Muscle of leg (tissue), 11 donors: ENCODE results near the gene SH3BP5. TPM values are rescaled to one million over a fixed set of nuclear protein-coding genes. Genes with fewer than 3 reads are reported as not detected.

Experiments
- DNase-seq: peaks from one replicate; pipeline ENCODE4 v3.0.0; 2013
- H3K27ac ChIP-seq: one replicate; pipeline ENCODE4 v1.5.1; 2013; ENCODE audit warnings: mild to moderate bottlenecking, low read length, control low read depth
- H3K27me3 ChIP-seq: one replicate; pipeline ENCODE4 v1.6.1; 2013; ENCODE audit warnings: low read length; ENCODE audit not compliant: control insufficient read depth, insufficient read depth
- H3K36me3 ChIP-seq: one replicate; pipeline ENCODE4 v1.6.1; 2013; ENCODE audit warnings: low read length; ENCODE audit not compliant: control insufficient read depth, insufficient read depth
- H3K4me1 ChIP-seq: one replicate; pipeline ENCODE4 v1.6.1; 2013; ENCODE audit warnings: low read length; ENCODE audit not compliant: control insufficient read depth, insufficient read depth
- H3K4me3 ChIP-seq: one replicate; pipeline ENCODE4 v1.5.1; 2013; ENCODE audit warnings: low read length, control low read depth
- H3K9me3 ChIP-seq: replicated peaks from 2 replicates; pipeline ENCODE4 v1.6.1; 2013; ENCODE audit warnings: low read depth, low read length; ENCODE audit not compliant: control insufficient read depth
- WGBS: methylation state at CpG from one replicate; pipeline ENCODE4 v1.1.5; 2013; ENCODE audit warnings: missing lambda C conversion rate; ENCODE audit not compliant: insufficient coverage; 5-methylcytosine and 5-hydroxymethylcytosine counted together
- polyA plus RNA-seq, 8 donors: library from polyadenylated mRNA; unstranded; fragments of 120-200 nt; gene quantifications; one replicate each; pipeline versions ENCODE4 v1.2.1 to v1.2.3, GENCODE V29; 2013; ENCODE audit warnings: inconsistent platforms in 1 of 8, low replicate concordance in 1 of 8; ENCODE audit not compliant: insufficient read length in 8 of 8, insufficient read depth in 1 of 8
- total RNA-seq: library from RNA; stranded (reverse); fragments of 120-200 nt; gene quantifications from one replicate; pipeline ENCODE4 v1.2.4, GENCODE V29; 2013

The SH3BP5 gene
- total and polyA plus RNA-seq, 9 donors: 23.7 to 48.4 (median 31.8) TPM

- H3K4me1 ChIP-seq: no peaks in the 10 kb centered on the region
- no peak overlapping the region for H3K27ac ChIP-seq
- no peaks in the 10 kb centered on the region for H3K9me3 ChIP-seq
- H3K4me3 ChIP-seq: no peak overlapping the region
- WGBS: 51% methylated on average over 3 of the region's 11 CpGs
- DNase-seq: no peak
- peaks cover 39% of the 10 kb centered on the region for H3K36me3 ChIP-seq
- no peaks in the 10 kb centered on the region for H3K27me3 ChIP-seq
These were observed 110.7 kb downstream of the SH3BP5 start for GRCh38 chr3:15221574-15222217.

GRCh38 chr3:15220661-15221060 is 111.7 kb downstream of the SH3BP5 start:
- DNase-seq: peak; percentile 20
- 100% methylated on average over 1 of the region's 2 CpGs for WGBS

GRCh38 chr3:15220056-15220455 is 112.3 kb downstream of the SH3BP5 start:
- H3K4me3 ChIP-seq: no peak overlapping the region
- H3K9me3 ChIP-seq: no peaks in the 10 kb centered on the region
- peaks cover 48% of the 10 kb centered on the region for H3K36me3 ChIP-seq
- H3K27ac ChIP-seq: no peak overlapping the region
- 94% methylated on average over 4 of the region's 8 CpGs for WGBS
- H3K27me3 ChIP-seq: no peaks in the 10 kb centered on the region
- H3K4me1 ChIP-seq: no peaks in the 10 kb centered on the region
- DNase-seq: no peak

More at GRCh38 chr3:15220661-15221060, 111.7 kb downstream of the SH3BP5 start:
- H3K4me1 ChIP-seq: no peaks in the 10 kb centered on the region
- H3K4me3 ChIP-seq: no peak overlapping the region
- H3K27me3 ChIP-seq: no peaks in the 10 kb centered on the region
- H3K9me3 ChIP-seq: no peaks in the 10 kb centered on the region
- H3K36me3 ChIP-seq: peaks cover 44% of the 10 kb centered on the region
- no peak overlapping the region for H3K27ac ChIP-seq

- no peak overlapping the region for H3K4me3 ChIP-seq
- H3K27me3 ChIP-seq: no peaks in the 10 kb centered on the region
- no peaks in the 10 kb centered on the region for H3K9me3 ChIP-seq
- peaks cover 52% of the 10 kb centered on the region for H3K36me3 ChIP-seq
- H3K4me1 ChIP-seq: no peaks in the 10 kb centered on the region
- no peak for DNase-seq
- no peak overlapping the region for H3K27ac ChIP-seq
These were observed 113.7 kb downstream of the SH3BP5 start for GRCh38 chr3:15218689-15219088.

GRCh38 chr3:15217841-15218267 is 114.5 kb downstream of the SH3BP5 start:
- DNase-seq: no peak
- H3K27ac ChIP-seq: no peak overlapping the region
- WGBS: no CpG with 5 or more reads among the region's 2 CpGs
- peaks cover 53% of the 10 kb centered on the region for H3K36me3 ChIP-seq
- no peaks in the 10 kb centered on the region for H3K4me1 ChIP-seq
- H3K4me3 ChIP-seq: no peak overlapping the region
- no peaks in the 10 kb centered on the region for H3K9me3 ChIP-seq
- H3K27me3 ChIP-seq: no peaks in the 10 kb centered on the region

- 86% methylated on average over 1 of the region's 4 CpGs for WGBS
- Histone ChIP-seq H3K4me3 (no peak overlapping the region), H3K9me3 (no peaks in the 10 kb centered on the region), H3K36me3 (peaks cover 49% of the 10 kb centered on the region), H3K27ac (no peak overlapping the region), H3K27me3 (no peaks in the 10 kb centered on the region), H3K4me1 (no peaks in the 10 kb centered on the region)
- no peak for DNase-seq
These were observed 115.2 kb downstream of the SH3BP5 start for GRCh38 chr3:15217011-15217671.

- Histone ChIP-seq H3K27ac (no peak overlapping the region), H3K9me3 (no peaks in the 10 kb centered on the region), H3K4me3 (no peak overlapping the region), H3K4me1 (no peaks in the 10 kb centered on the region), H3K27me3 (no peaks in the 10 kb centered on the region), H3K36me3 (peaks cover 43% of the 10 kb centered on the region)
- no peak for DNase-seq
- WGBS: no CpG with 5 or more reads among the region's 1 CpG
These were observed 115.9 kb downstream of the SH3BP5 start for GRCh38 chr3:15216501-15216900.

- no peaks in the 10 kb centered on the region for H3K9me3 ChIP-seq
- H3K36me3 ChIP-seq: peaks cover 42% of the 10 kb centered on the region
- H3K27me3 ChIP-seq: no peaks in the 10 kb centered on the region
- 100% methylated on average over 1 of the region's 2 CpGs for WGBS
- DNase-seq: no peak
- H3K27ac ChIP-seq: no peak overlapping the region
- H3K4me1 ChIP-seq: no peaks in the 10 kb centered on the region
- no peak overlapping the region for H3K4me3 ChIP-seq
These were observed 116.4 kb downstream of the SH3BP5 start for GRCh38 chr3:15215996-15216395.

- Histone ChIP-seq H3K27ac (no peak overlapping the region), H3K36me3 (peaks cover 47% of the 10 kb centered on the region), H3K4me1 (no peaks in the 10 kb centered on the region), H3K4me3 (no peak overlapping the region), H3K9me3 (no peaks in the 10 kb centered on the region), H3K27me3 (no peaks in the 10 kb centered on the region)
- no peak for DNase-seq
- no CpG with 5 or more reads among the region's 1 CpG for WGBS
These were observed 117.6 kb downstream of the SH3BP5 start for GRCh38 chr3:15214758-15215157.

- H3K4me1 ChIP-seq: peaks cover 5% of the 10 kb centered on the region
- peaks cover 28% of the 10 kb centered on the region for H3K36me3 ChIP-seq
- H3K4me3 ChIP-seq: no peak overlapping the region
- no peak overlapping the region for H3K27ac ChIP-seq
- no peaks in the 10 kb centered on the region for H3K9me3 ChIP-seq
- no peak for DNase-seq
- H3K27me3 ChIP-seq: no peaks in the 10 kb centered on the region
These were observed 120.4 kb downstream of the SH3BP5 start for GRCh38 chr3:15211937-15212336.
